Keratinocyte (primary cell): Measurements from ENCODE around the gene IRGQ. TPM values are rescaled to one million over a fixed set of nuclear protein-coding genes. Genes with fewer than 3 reads are reported as not detected.

Source experiments
- DNase-seq: peaks from one replicate; pipeline ENCODE4 v3.0.0-alpha.2; 2011; ENCODE audit warnings: low read depth, missing footprints, low spot score
- FAIRE-seq: peaks from 2 replicates; lab custom pipeline; 2011; peaks lifted over from hg19 to GRCh38; lab: Jason Lieb, UNC
- H2AFZ ChIP-seq: 2 replicates; pipeline ENCODE4 v1.6.0; 2012; ENCODE audit warnings: low read length, control low read depth, inconsistent platforms; ENCODE audit not compliant: control insufficient read depth
- H3K27ac ChIP-seq: 2 replicates; pipeline ENCODE4 v1.5.1; 2011; ENCODE audit warnings: low read length; ENCODE audit not compliant: control insufficient read depth, insufficient read depth
- H3K27me3 ChIP-seq: 3 replicates; pipeline ENCODE4 v1.6.0; 2011; ENCODE audit warnings: low read length; ENCODE audit not compliant: control insufficient read depth, insufficient read depth; ENCODE audit errors: extremely low read depth
- H3K36me3 ChIP-seq, 2 experiments: 2 replicates in 1 of 2; 3 replicates in 1 of 2; pipeline ENCODE4 v1.5.1; 2011; ENCODE audit warnings: low read length in 2 of 2, mild to moderate bottlenecking in 1 of 2; ENCODE audit not compliant: control insufficient read depth in 2 of 2, insufficient read depth in 2 of 2; ENCODE audit errors: extremely low read depth in 1 of 2
- H3K4me1 ChIP-seq: 3 replicates; pipeline ENCODE4 v1.5.1; 2011; ENCODE audit warnings: low read length; ENCODE audit not compliant: control insufficient read depth, insufficient read depth; ENCODE audit errors: extremely low read depth
- H3K4me2 ChIP-seq: 3 replicates; pipeline ENCODE4 v1.6.0; 2011; ENCODE audit warnings: low read depth, low read length; ENCODE audit not compliant: control insufficient read depth, insufficient read depth; ENCODE audit errors: extremely low read depth
- H3K4me3 ChIP-seq, 3 experiments: fragments of 200-600 bp in 1 of 3; sonication (generic) in 1 of 3; 2 replicates in 2 of 3; 3 replicates in 1 of 3; pipeline ENCODE4 v1.5.1; 2011 to 2016; ENCODE audit warnings: low read length in 3 of 3, mild to moderate bottlenecking in 3 of 3, control low read depth in 2 of 3, inconsistent platforms in 1 of 3, low read depth in 1 of 3, mixed read lengths in 1 of 3, mixed run types in 1 of 3, moderate library complexity in 1 of 3; ENCODE audit not compliant: control insufficient read depth in 2 of 3, insufficient read depth in 2 of 3; ENCODE audit errors: extremely low read depth in 1 of 3
- H3K79me2 ChIP-seq: 2 replicates; pipeline ENCODE4 v1.6.0; 2012; ENCODE audit warnings: low read length; ENCODE audit not compliant: control insufficient read depth, insufficient read depth
- H3K9ac ChIP-seq: 3 replicates; pipeline ENCODE4 v1.6.0; 2011; ENCODE audit warnings: low read length; ENCODE audit not compliant: control insufficient read depth, insufficient read depth; ENCODE audit errors: extremely low read depth
- H3K9me1 ChIP-seq: 3 replicates; pipeline ENCODE4 v1.6.0; 2011; ENCODE audit warnings: low read length; ENCODE audit not compliant: control insufficient read depth, insufficient read depth; ENCODE audit errors: extremely low read depth
- H3K9me3 ChIP-seq: 2 replicates; pipeline ENCODE4 v1.5.1; 2012; ENCODE audit warnings: low read depth, low read length; ENCODE audit not compliant: control insufficient read depth
- H4K20me1 ChIP-seq: 3 replicates; pipeline ENCODE4 v1.6.0; 2011; ENCODE audit warnings: low read length; ENCODE audit not compliant: control insufficient read depth, insufficient read depth; ENCODE audit errors: extremely low read depth
- CTCF ChIP-seq, 3 experiments: IDR thresholded peaks in 1 of 3; conservative IDR thresholded peaks in 1 of 3; optimal IDR thresholded peaks in 1 of 3; 2 replicates in 2 of 3; 3 replicates in 1 of 3; pipeline versions ENCODE3 to v1.5.1; 2011; ENCODE audit warnings: low read length in 3 of 3, mild to moderate bottlenecking in 3 of 3, moderate library complexity in 2 of 3, control low read depth in 1 of 3, inconsistent platforms in 1 of 3; ENCODE audit not compliant: insufficient read depth in 2 of 3; ENCODE audit errors: extremely low read depth in 1 of 3
- EZH2 ChIP-seq: IDR thresholded peaks from one replicate; pipeline ENCODE4 v1.6.1; 2012; ENCODE audit warnings: inconsistent platforms, mild to moderate bottlenecking, low read length, moderate library complexity
- dilution Hi-C: fragments of 300-500 bp; cut with MboI; formaldehyde crosslinking; loops from one replicate; pipeline ENCODE4 v1.7.0; 2020; ENCODE audit warnings: low sequenced_read_pairs; ENCODE audit not compliant: extremely low pct_ligation_motif_present
- polyA plus RNA-seq, 5 experiments: library from polyadenylated mRNA; depleted of rRNA in 3 of 5; stranded (reverse) in 3 of 5; stranded (forward) in 1 of 5; unstranded in 1 of 5; fragments of >200 nt; gene quantifications; 1 replicate in 1 of 5; 2 replicates in 3 of 5; 3 replicates in 1 of 5; pipeline versions ENCODE4 v1.2.1 to v1.2.3, GENCODE V29; 2011 to 2012; ENCODE audit warnings: missing spikeins in 2 of 5, low read depth in 1 of 5, low replicate concordance in 1 of 5

Gene IRGQ
- polyA plus RNA-seq, 1 donor (not counting 4 experiments of a cell fraction or from before 2014, with no cell fraction given) = 12.9 TPM

GRCh38 chr19:43591904-43592772 lies 3.8 kb downstream of the IRGQ start:
- H3K36me3 ChIP-seq = peaks cover 12 to 34% of the 10 kb centered on the region in 2 experiments
- FAIRE-seq (no peak), DNase-seq (no peak)
- H3K27ac ChIP-seq = no peak overlapping the region
- H3K4me1 ChIP-seq = peaks cover 13% of the 10 kb centered on the region
- H2AFZ ChIP-seq = no peak overlapping the region
- peaks cover 5% of the 10 kb centered on the region for H4K20me1 ChIP-seq
- TF ChIP-seq EZH2 (no peak), CTCF (optimal IDR thresholded peaks at IDR 0.05 in 1 of 3, IDR thresholded peaks at IDR 0.05 in 1 of 3, conservative IDR thresholded peaks at IDR 0.05 in 1 of 3; ENCODE audit: extremely low read depth in 1 of 3, insufficient read depth in 2 of 3, low read length in 3 of 3) (no peak)
- H3K9me3 ChIP-seq = no peaks in the 10 kb centered on the region
- no peaks in the 10 kb centered on the region for H3K9me1 ChIP-seq
- peaks cover 48% of the 10 kb centered on the region for H3K79me2 ChIP-seq
- no peak overlapping the region for H3K9ac ChIP-seq
- H3K27me3 ChIP-seq = no peaks in the 10 kb centered on the region
- H3K4me2 ChIP-seq = no peak overlapping the region
- dilution Hi-C loops = no loop called here
- no peak overlapping the region for H3K4me3 ChIP-seq

GRCh38 chr19:43589678-43590077 lies 6.3 kb downstream of the IRGQ start:
- Histone ChIP-seq H3K36me3 (peaks cover 17 to 34% of the 10 kb centered on the region in 2 experiments), H3K9me1 (no peaks in the 10 kb centered on the region), H3K27ac (no peak overlapping the region), H2AFZ (no peak overlapping the region), H3K9ac (no peak overlapping the region), H4K20me1 (peaks cover 5% of the 10 kb centered on the region), H3K4me2 (no peak overlapping the region), H3K27me3 (no peaks in the 10 kb centered on the region), H3K9me3 (no peaks in the 10 kb centered on the region), H3K79me2 (peaks cover 31% of the 10 kb centered on the region), H3K4me3 (no peak overlapping the region), H3K4me1 (peaks cover 10% of the 10 kb centered on the region)
- dilution Hi-C loops = no loop called here
- no peak for DNase-seq
- no peak for TF ChIP-seq EZH2
- no peak for FAIRE-seq
